Activated naive CD4-positive, alpha-beta T cell treated with Interleukin-2 at 50 U/mL for 16 hours (primary cell): ENCODE data around the gene TIRAP.

Experiments
- DNase-seq: peaks from one replicate; pipeline ENCODE4 v3.0.0-alpha.2; 2020

TIRAP gene

GRCh38 chr11:126328001-126328390, 45.1 kb downstream of the TIRAP start:
- DNase-seq = no peak

- DNase-seq = no peak
Observed at GRCh38 chr11:126328444-126328843, 45.6 kb downstream of the TIRAP start.

- DNase-seq = no peak
Observed at GRCh38 chr11:126328938-126329643, 46.2 kb downstream of the TIRAP start.

GRCh38 chr11:126329644-126330211, 46.8 kb downstream of the TIRAP start:
- DNase-seq = no peak

- no peak for DNase-seq
Observed at GRCh38 chr11:126331286-126331685, 48.4 kb downstream of the TIRAP start.

- no peak for DNase-seq
Observed at GRCh38 chr11:126332221-126332711, 49.4 kb downstream of the TIRAP start.

- DNase-seq = no peak
Observed at GRCh38 chr11:126333142-126333541, 50.2 kb downstream of the TIRAP start.

- DNase-seq = no peak
Observed at GRCh38 chr11:126334659-126335462, 52.0 kb downstream of the TIRAP start.

- no peak for DNase-seq
Observed at GRCh38 chr11:126335463-126335760, 52.5 kb downstream of the TIRAP start.

GRCh38 chr11:126336138-126336541, 53.2 kb downstream of the TIRAP start:
- DNase-seq = no peak

GRCh38 chr11:126336671-126337101, 53.8 kb downstream of the TIRAP start:
- DNase-seq = no peak

GRCh38 chr11:126337126-126337473, 54.2 kb downstream of the TIRAP start:
- no peak for DNase-seq

GRCh38 chr11:126337474-126338241, 54.8 kb downstream of the TIRAP start:
- no peak for DNase-seq

GRCh38 chr11:126338346-126339055, 55.6 kb downstream of the TIRAP start:
- DNase-seq = no peak

GRCh38 chr11:126339073-126339862, 56.4 kb downstream of the TIRAP start:
- DNase-seq = no peak

GRCh38 chr11:126339863-126340434, 57.1 kb downstream of the TIRAP start:
- no peak for DNase-seq

GRCh38 chr11:126340960-126341606, 58.2 kb downstream of the TIRAP start:
- DNase-seq = no peak

GRCh38 chr11:126341760-126342161, 58.9 kb downstream of the TIRAP start:
- DNase-seq = no peak

GRCh38 chr11:126343051-126343450, 60.2 kb downstream of the TIRAP start:
- no peak for DNase-seq
